Spleen (tissue), 7 donors: ENCODE measurements around the gene HECTD1.

Source experiments
- POLR2A ChIP-seq, 3 donors: fragments of 450-650 bp; IDR thresholded peaks; one replicate each; pipeline ENCODE4 v1.5.1; 2017; ENCODE audit warnings: antibody characterized with exemption in 3 of 3, mild to moderate bottlenecking in 1 of 3
- POLR2AphosphoS5 ChIP-seq, 3 donors: sonication (generic); formaldehyde crosslinking; IDR thresholded peaks; one replicate each; pipeline ENCODE4 v1.5.1; 2017; ENCODE audit warnings: antibody characterized with exemption in 3 of 3
- TF ChIP-seq, protein P1 (sequence below), 11 experiments: fragments of 200-600 bp in 7 of 11; fragments of 450-650 bp in 4 of 11; sonication (generic) in 4 of 11; IDR thresholded peaks in 8 of 11; conservative IDR thresholded peaks in 3 of 11; 1 replicate in 7 of 11; 2 replicates in 4 of 11; pipeline versions ENCODE4 v1.4.0 to v1.8.0; 2016 to 2021; ENCODE audit warnings: antibody characterized with exemption in 11 of 11, inconsistent platforms in 4 of 11, mild to moderate bottlenecking in 1 of 11
- donor health status: DM: no; HTN: no; CAD: no; lungs with moderate emphysema.
- donor health status: DM: no; HTN: no; CAD: no.
- donor health status: DM: no; HTN: no; CAD: no.

DNA sequence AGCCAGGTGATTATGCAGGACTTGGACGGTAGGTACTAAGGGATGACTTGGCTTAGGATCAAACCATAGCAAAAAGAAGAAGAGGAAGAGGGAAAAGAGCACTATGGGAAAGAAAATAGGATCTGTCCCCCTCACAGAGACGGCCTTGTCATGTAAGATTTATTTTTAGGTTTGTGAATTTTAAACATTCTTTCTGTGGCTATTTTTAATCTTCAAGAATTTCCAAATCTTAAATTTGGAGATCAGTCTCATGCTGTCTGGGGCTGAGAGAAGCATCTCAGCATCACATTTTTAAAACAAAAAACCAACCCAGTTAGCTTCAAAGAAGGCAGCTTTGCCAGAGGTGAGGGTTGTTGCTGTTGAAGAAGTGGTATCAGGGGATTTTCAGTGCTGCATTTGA lies 128.8 kb downstream of the HECTD1 start:
- TF ChIP-seq, protein P1, sequence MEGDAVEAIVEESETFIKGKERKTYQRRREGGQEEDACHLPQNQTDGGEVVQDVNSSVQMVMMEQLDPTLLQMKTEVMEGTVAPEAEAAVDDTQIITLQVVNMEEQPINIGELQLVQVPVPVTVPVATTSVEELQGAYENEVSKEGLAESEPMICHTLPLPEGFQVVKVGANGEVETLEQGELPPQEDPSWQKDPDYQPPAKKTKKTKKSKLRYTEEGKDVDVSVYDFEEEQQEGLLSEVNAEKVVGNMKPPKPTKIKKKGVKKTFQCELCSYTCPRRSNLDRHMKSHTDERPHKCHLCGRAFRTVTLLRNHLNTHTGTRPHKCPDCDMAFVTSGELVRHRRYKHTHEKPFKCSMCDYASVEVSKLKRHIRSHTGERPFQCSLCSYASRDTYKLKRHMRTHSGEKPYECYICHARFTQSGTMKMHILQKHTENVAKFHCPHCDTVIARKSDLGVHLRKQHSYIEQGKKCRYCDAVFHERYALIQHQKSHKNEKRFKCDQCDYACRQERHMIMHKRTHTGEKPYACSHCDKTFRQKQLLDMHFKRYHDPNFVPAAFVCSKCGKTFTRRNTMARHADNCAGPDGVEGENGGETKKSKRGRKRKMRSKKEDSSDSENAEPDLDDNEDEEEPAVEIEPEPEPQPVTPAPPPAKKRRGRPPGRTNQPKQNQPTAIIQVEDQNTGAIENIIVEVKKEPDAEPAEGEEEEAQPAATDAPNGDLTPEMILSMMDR (IDR thresholded peaks at IDR 0.05 in 8 of 11, conservative IDR thresholded peaks at IDR 0.05 in 3 of 11): no peak
- TF ChIP-seq POLR2A (IDR thresholded peaks at IDR 0.05) (no peak), POLR2AphosphoS5 (IDR thresholded peaks at IDR 0.05) (no peak)
